GM19025 (cell line): ENCODE measurements around the gene FUT7.

Experiments used
- ATAC-seq: cut with Tn5 transposase; IDR thresholded peaks from one replicate; pipeline ENCODE4 v1.9.1; 2021; ENCODE audit warnings: mild to moderate bottlenecking, low read depth, moderate library complexity; ENCODE audit not compliant: unreplicated experiment

Gene FUT7

DNA sequence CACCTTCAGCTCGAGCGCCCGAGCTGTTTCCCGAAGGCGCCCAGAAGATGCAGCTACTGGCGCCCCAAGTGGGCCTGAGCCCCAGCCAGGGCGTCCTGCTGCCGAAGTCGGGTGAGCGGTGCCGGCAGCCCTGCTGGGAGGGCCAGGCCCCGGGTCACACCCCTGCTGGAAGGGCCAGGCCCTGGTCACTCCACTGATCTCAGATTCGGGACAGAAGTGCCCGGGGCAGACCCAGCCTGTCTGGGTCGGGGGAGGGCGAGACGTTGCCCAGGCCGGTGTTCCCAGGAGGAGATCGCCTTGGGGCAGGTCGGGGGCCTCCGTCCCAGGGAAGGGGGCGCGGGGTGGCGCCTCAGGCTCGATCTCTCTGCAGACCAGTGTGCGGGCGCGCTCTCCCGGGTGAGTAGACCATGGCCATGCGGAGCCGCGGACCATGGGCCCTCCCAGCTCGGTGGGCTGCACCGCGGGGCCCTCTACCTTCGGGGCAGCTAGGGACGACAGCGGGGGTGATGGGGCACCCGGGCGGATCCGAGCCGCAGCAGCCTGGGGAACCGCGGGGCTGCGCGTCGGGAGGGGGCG lies 46.8 kb downstream of the FUT7 start:
- ATAC-seq = no peak

DNA sequence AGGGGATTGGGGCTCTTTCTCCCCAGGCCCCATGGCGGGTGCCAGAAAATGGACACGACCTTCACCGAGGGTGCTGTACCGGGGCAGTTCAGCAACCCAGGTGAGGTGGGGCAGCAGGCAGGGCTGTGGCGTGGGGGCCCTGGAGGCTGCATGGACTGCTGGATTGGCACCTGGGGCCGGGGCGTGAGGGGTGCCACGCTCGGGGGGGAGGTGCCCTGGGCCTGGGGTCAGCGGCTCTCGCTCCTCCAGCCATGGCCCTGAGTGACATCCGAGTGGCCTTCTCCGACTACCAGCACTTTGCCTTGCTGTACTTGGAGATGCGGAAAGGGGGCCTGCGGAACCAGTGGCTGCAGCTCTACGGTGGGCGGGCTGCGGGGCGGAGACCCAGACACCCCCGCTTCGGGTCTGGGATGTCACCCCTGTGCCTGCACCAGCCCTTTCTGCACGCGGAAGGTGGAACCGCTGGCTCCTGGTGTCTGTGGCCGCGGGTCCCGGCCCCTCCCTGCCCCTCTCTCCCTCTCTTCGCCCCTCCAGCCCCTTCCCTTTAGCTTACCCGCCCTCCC lies 47.3 kb downstream of the FUT7 start:
- ATAC-seq = no peak

GRCh38 chr9:136983656-136984314 lies 48.1 kb downstream of the FUT7 start:
- no peak for ATAC-seq

GRCh38 chr9:136983167-136983566 lies 48.7 kb downstream of the FUT7 start:
- ATAC-seq = no peak

- no peak for ATAC-seq
Observed at GRCh38 chr9:136982232-136983051, 49.4 kb downstream of the FUT7 start, which contains the start of gene LCNL1. Gene LCNL1, plus strand, starts transcription at chr9:136982993. Its CDS starts 594 bp downstream, at chr9:136983587.

DNA sequence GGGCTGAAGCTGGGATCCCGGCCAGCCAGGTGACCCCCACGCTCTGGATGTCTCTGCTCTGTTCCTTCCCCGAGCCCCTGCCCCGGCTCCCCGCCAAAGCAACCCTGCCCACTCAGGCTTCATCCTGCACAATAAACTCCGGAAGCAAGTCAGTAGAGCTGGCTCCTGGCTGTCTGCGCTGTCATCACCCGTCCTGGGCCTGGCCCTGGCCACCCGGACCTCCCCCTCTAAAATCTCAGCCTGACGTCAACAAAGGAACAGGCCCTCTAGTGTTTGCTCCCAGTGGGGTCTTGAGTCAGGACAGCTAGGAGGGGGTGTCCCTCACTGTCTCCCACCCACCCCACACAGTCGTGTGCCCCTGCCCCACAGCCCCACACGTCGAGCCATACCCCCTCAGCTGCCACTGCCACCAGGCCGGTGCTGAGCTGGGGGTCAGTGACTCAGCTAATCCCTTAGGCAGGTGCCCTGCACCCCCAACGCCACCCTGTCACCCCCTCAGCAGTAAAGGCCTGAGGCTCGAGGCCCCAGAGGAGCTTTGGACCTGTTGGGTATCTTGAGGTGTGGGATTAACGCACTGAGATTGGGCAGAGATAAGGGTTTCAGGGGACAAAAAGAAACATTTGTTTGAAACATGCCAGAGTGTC lies 50.2 kb downstream of the FUT7 start:
- no peak for ATAC-seq

DNA sequence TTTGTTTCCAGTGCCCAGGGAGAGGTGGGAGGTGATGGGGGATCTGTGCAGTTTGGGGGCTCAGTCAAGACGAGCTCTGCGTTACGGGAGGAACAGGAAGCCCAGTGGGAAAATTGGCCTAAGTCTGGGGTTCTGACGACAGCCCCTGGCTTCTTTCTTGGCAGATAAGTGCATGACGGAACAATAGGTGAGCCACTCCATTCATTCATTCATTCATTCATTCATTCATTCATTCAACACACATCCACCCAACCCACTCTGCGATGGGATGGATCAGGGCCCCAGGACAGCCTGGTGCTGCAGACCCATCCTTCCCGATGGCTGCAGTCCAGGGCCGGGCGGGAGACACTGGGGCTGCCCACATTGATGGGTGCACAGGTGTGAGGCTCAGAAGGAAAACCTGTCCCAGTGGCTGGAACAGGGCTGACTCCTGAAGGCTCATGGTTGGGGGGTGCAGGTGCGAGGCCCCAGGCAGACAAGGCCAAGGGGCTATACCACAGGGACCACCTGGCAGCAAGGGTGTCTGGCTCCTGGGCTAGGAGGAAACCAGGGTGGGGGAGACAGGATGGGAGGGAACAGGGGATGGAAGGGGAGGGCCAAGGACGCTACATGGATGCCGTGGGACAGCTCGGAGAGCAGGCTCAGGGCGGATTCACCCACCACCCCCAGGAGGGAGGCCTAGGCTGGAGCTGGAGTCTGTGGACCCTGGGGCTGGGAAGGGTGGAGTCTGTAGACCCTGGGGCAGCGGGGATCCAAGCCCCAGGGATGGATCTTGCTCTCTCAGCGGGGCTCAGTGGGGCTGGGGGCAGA lies 51.0 kb downstream of the FUT7 start:
- ATAC-seq = no peak
